ES-I3 (cell line): ENCODE results near the gene RBM20.
"Not testable (repeated sequence)": the region's sequence is repeated elsewhere in the genome, so short reads cannot be mapped to it uniquely, and the experiment has no call there.

ENCODE experiments used
- H3K36me3 ChIP-seq: 2 replicates; pipeline ENCODE4 v1.6.1; 2013; ENCODE audit warnings: mild to moderate bottlenecking, low read length, control low read depth, moderate library complexity; ENCODE audit not compliant: insufficient read depth
- H3K4me1 ChIP-seq: 2 replicates; pipeline ENCODE4 v1.6.1; 2013; ENCODE audit warnings: mild to moderate bottlenecking, control low read depth, low read length; ENCODE audit not compliant: insufficient read depth
- H3K9ac ChIP-seq: 2 replicates; pipeline ENCODE4 v1.6.1; 2013; ENCODE audit warnings: low read depth, mild to moderate bottlenecking, low read length, moderate library complexity
- H3K9me3 ChIP-seq: 2 replicates; pipeline ENCODE4 v1.6.1; 2013; ENCODE audit warnings: mild to moderate bottlenecking, low read length, moderate library complexity; ENCODE audit not compliant: control insufficient read depth, insufficient read depth

The RBM20 gene

DNA sequence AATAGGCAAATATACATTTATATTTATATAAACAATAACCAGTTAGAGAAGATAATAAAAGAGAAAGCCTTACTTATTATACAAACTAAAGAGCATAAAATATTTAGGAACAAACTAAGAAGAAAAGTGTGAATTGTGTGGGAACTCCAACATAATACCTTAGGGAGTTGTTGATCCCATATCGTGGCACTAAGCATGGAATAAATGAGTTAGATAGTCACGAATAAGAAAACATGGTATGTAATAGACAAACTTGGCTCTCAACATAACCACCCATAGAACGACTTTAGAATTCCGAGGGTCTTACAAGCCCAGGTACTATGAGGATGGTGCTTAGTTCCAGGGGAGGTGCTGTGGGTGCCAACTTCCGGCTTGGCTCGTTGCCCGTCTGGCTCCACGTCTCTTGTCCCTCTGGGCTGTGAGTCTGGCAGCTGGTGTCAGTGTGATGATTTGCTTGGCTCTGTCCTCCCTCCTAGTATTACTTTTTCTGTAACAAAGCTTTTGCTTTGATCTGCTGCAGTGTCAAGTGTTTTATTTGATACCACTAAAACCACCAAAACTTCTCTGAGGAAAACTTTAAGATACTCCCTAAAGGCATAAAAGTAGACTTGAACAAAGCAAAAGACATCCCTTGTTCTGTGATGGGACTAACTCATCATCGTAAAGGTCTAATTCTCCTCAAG is 9.5 kb upstream of the RBM20 start:
- no peaks in the 10 kb centered on the region for H3K36me3 ChIP-seq
- peaks cover 15% of the 10 kb centered on the region for H3K4me1 ChIP-seq
- no peak overlapping the region for H3K9ac ChIP-seq
- H3K9me3 ChIP-seq: no peaks in the 10 kb centered on the region

GRCh38 chr10:110636572-110636931 is 7.6 kb upstream of the RBM20 start:
- Histone ChIP-seq H3K9ac (no peak overlapping the region), H3K4me1 (peaks cover 21% of the 10 kb centered on the region), H3K36me3 (no peaks in the 10 kb centered on the region), H3K9me3 (no peaks in the 10 kb centered on the region)

DNA sequence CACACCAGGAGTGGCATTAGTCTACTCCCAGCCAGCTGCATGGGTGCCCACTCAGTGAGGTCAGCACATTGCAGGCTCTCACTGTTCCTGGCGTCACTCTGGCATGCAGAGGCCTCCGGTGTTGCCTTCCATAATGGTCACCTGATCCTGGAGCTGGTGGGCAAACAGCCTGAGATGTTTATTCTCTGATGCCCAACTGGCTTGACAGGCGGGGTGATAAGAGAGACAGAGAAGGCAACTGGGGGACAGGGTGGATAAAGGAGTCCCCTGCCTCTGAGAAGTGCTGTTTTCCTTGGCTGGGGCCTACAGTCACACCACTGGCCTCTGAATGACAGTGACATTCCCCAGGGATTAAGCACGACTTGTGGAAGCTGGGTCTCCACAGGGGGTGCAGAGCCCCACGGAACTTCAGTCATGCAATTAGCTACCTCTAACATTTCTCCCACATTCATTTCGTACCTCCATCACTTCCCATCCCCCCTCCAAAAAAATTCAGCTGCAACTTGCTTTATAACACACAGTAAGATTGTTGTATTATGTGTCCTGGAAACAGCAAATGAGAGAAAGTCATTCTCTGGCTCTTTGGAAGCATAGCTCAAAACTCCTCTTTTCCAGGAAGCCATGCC is 7.1 kb upstream of the RBM20 start:
- H3K4me1 ChIP-seq: peaks cover 22% of the 10 kb centered on the region
- no peaks in the 10 kb centered on the region for H3K9me3 ChIP-seq
- no peaks in the 10 kb centered on the region for H3K36me3 ChIP-seq
- H3K9ac ChIP-seq: no peak overlapping the region

DNA sequence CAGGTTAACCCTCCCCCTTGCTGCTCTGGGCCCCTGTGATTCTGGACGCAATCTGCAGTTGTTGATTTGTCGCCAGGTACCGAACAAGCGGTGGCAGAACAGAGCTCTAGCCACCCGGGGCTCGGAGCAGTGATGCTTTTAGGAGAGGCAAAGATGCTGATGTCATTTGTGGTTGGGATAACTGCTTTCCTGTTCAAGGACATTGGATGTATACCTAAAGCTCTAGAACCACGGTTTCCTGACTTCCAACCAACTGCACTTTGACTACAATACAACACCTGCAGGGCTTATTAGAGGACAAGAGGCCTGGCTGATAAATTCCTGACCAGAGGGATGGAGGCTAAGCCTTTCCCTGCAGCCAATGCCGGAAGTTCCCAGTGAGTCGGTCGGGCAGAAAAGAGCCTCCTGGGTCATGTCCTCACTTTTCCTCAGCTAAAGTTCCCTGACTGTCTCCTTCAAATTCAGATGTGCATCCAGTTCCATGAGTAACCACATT is 6.5 kb upstream of the RBM20 start:
- H3K9ac ChIP-seq: no peak overlapping the region
- no peaks in the 10 kb centered on the region for H3K9me3 ChIP-seq

DNA sequence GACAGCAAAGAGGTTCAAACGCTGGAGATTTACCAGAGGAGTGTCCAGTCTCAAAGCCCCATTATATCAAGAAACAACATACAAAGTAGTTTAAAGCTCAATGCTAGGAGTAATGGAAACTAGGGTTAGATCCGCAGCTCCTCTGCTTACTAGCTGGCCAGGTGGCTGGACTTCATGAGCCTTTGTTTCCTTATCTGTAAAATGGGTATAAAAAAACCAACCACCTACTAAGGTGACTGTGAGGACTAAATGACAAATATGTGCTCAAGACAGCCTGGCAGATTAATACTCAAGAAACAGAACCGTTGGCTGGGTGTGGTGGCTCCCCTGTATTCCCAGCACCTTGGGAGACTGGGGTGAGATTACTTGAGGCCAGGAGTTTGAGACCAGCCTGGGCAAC is 5.8 kb upstream of the RBM20 start:
- Histone ChIP-seq H3K36me3 (no peaks in the 10 kb centered on the region), H3K9ac (no peak overlapping the region), H3K9me3 (no peaks in the 10 kb centered on the region), H3K4me1 (peaks cover 27% of the 10 kb centered on the region)

More for the DNA sequence above, 6.5 kb upstream of the RBM20 start:
- Histone ChIP-seq H3K4me1 (peaks cover 27% of the 10 kb centered on the region), H3K36me3 (no peaks in the 10 kb centered on the region)

GRCh38 chr10:110639046-110639445 is 5.1 kb upstream of the RBM20 start:
- peaks cover 27% of the 10 kb centered on the region for H3K4me1 ChIP-seq
- H3K9ac ChIP-seq, H3K9me3 ChIP-seq, H3K36me3 ChIP-seq: not testable (repeated sequence)

DNA sequence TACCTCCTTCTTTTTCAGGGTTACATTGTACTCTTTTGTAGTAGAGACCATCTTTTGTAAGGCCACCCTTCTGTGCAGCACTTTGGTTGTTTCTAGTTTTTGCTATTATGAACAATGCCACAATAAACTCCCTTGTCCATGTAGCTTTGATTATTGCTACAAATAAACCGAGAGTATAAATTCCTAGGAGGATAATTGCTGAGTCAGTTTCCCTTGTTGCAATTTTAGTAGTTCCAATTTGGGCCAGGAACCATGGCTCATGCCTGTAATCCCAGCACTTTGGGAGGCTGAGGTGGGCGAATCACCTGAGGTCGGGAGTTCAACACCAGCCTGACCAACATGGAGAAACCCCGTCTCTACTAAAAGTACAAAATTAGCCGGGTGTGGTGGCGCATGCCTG is 4.3 kb upstream of the RBM20 start:
- H3K9ac ChIP-seq, H3K36me3 ChIP-seq, H3K9me3 ChIP-seq: not testable (repeated sequence)
- H3K4me1 ChIP-seq: peaks cover 27% of the 10 kb centered on the region

DNA sequence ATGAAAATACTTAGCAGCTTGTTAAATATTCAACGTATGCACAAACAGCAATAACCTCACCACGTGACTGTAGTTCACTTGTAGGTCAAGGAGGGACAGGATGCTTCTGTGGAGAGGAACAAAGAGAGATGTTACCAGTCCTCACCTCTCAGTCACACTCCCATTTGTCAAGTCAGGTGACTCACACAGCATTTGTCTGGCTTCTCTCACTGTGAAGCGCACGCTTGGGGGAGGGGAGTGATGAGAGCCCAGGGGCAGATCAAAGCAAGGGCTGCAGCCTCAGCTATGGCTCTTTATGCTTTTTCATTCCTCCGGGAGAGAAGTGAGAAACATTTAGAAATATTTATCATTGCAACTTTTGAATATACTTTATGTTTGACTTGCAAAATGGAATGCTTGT is 2.9 kb upstream of the RBM20 start:
- Histone ChIP-seq H3K4me1 (peaks cover 32% of the 10 kb centered on the region), H3K9ac (peak overlapping the region; percentile 18; the same call in 1 of the 2 replicates), H3K9me3 (no peaks in the 10 kb centered on the region), H3K36me3 (no peaks in the 10 kb centered on the region)

DNA sequence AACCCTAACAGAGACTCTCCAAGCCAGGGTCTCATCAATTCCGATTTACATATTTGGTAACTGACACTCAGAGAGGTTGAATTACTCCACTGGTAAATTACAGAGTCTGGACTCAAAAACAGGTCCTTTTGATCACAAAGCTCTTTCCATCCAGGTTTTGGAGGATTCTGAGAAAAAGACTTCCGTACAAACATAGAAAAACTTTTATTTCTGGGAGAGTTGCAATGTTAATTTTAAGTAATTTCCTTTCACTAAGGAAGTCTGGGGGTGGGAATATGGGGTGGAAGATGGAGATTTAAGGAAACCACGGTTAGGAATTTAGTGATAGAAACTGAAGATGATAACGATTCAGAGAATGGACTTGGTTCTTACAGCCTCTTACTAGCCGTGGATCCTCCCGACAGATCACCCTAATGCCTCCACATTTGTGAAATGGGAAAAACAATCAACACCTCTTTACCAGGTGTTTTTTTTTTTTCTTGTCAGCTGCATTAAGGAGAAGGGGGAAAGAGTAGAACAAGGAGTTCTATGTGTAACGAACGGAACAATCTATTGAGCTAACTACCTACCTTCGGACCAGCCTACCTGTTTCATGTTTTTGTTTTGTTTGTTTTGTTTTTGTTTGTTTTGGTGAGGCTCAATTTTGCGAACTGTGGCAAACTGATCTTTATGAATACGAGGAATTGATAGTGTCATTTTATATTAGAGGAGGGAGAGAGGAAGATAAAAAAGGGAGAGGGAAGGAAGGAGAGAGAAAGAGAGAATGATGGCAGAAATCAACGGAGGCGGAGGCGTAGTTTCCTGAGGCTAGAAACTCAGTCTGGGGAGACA is 1.7 kb upstream of the RBM20 start:
- Histone ChIP-seq H3K9ac (peak overlapping the region; percentile 80; the same call in 1 of the 2 replicates), H3K9me3 (no peaks in the 10 kb centered on the region), H3K36me3 (no peaks in the 10 kb centered on the region), H3K4me1 (peaks cover 26% of the 10 kb centered on the region)

DNA sequence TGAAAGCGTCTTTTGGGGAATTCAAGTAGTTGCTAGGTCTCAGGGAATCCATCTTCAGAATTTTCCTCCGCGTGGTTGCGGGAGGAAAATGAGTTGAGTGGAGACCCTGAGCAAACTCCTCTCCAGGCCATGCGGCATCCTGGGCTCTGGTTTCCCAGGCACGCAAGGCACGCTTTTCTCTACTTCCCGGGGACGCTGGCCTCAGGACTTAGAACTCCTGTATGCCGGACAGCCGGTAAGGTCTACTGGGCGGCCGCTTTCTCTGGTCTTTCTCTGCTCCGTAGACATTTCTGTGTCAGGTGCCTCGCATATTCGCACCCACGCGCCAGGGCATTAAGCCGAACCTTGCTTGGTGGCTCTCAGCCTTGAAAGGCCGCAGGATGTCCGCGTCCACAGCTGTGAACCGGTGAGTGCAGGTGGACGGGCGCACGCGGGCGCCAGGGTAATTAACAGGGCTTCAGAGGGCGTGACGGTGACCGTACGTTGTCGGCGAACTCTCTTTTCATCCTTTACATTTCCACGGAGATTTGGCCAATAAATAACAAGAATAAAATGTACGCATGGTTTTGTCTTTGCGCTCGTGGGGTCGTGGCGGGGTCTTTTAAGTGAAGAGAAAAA is 992 bp upstream of the RBM20 start:
- H3K9ac ChIP-seq: peak overlapping the region; percentile 80; the same call in 1 of the 2 replicates
- no peaks in the 10 kb centered on the region for H3K9me3 ChIP-seq
- no peaks in the 10 kb centered on the region for H3K36me3 ChIP-seq
- H3K4me1 ChIP-seq: peaks cover 23% of the 10 kb centered on the region

DNA sequence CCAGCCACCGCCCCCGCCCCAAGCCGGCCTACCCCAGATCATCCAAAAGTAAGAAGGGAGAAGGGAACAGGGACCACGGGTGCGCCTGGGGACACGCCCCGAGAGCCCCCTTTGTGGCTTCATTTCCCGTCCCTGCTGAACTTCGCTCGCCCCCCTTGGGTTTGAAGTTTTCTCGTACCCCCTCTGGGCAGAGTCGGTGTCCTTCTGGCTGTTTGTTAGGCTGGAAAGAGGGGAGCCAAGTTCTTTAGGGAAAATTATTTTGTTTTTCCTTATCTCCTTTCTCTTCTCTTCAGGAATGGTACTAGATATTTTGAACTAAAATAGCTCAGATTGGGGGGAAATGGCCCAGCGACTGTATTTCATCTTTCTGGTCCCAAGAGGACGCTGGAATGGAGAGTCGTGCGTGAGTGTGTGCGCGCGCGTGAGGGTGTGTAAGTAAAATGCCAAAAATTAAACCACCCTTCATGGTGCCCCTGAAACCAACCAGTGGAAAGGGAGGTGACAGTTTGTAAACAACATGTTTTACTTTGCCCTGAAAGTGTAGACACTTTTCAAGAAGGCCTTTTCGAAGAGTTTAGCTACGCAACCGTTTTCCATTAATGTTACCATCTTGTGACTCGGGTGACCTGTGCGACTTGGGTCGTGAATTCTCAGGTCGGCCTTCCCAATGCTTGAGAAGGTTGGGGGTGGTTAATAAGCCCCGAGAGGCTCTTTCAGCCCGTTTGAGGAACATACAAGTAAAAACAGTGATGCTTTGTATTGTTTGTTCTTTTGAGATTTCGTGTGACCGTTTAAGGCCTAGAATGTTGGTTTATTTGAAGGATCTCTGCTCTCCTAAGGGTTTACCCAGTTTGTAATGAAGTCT is 694 bp downstream of the RBM20 start:
- H3K4me1 ChIP-seq: peaks cover 31% of the 10 kb centered on the region
- H3K9me3 ChIP-seq: no peaks in the 10 kb centered on the region
- H3K36me3 ChIP-seq: no peaks in the 10 kb centered on the region
- peak overlapping the region; percentile 80; the same call in 1 of the 2 replicates for H3K9ac ChIP-seq

- H3K4me1 ChIP-seq: peaks cover 33% of the 10 kb centered on the region
- H3K9me3 ChIP-seq: no peaks in the 10 kb centered on the region
- no peaks in the 10 kb centered on the region for H3K36me3 ChIP-seq
- H3K9ac ChIP-seq: no peak overlapping the region
These were observed 2.4 kb downstream of the RBM20 start for GRCh38 chr10:110646417-110647135.

DNA sequence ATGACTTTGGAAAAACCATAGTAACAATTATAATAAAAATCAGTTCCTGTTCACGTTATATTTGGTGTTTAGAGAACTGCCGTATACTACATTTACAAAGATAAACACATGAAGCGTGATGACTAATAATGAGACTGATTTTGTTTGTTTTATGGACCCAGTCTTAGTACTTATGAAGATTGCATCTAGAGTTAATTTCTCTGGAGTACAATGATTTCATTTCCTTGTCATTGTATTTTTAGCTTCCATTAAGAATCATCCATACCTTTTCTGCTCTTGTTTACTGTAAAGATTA is 2.9 kb downstream of the RBM20 start:
- Histone ChIP-seq H3K36me3 (no peaks in the 10 kb centered on the region), H3K9ac (no peak overlapping the region), H3K9me3 (no peaks in the 10 kb centered on the region), H3K4me1 (peaks cover 33% of the 10 kb centered on the region)
